ENCODE measurements around the gene CLASP1. TPM values are rescaled to one million over a fixed set of nuclear protein-coding genes. Genes with fewer than 3 reads are reported as not detected.
"Not testable (repeated sequence)": the region's sequence is repeated elsewhere in the genome, so short reads cannot be mapped to it uniquely, and the experiment has no call there.

CLASP1 gene
- total RNA-seq, result 68.8 and 76.0 TPM in 2 replicates

- intact Hi-C loops (cut with micrococcal nuclease), result loop anchor here (1.0 to 5.0 kb wide), 6 partner anchors 50 to 1432 kb away; partner anchors contain the start of genes NIFK, RNU4ATAC and TSN
These were observed at the start of gene CLASP1 for GRCh38 chr2:121649149-121649595. TSS of gene CLASP1 (minus strand) at chr2:121649462. CDS start at chr2:121605895, 43,567 bp downstream.

DNA sequence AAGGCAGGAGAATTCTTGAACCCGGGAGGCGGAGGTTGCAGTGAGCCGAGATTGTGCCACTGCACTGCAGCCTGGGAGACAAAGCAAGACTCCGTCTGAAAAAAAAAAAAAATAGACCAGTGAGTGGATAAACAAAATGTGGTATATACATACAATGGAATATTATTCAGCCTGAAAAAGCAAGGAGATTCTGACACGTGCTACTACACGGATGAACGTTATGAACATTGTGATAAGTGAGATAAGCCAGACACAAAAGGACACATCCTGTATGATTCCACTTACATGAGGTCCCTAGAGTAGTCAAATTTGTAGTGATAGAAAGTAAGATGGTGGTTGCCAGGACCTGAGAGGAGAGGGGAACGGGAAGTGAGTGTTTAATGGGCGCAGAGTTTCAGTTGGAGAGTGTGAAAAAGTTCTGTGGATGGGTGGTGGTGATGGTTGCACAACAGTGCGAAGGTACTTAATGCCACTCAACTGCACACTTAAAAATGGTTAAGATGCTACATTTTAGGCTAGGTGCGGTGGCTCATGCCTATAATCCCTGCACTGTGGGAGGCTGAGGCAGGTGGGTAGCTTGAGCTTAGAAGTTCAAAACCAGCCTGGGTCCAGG lies 49.2 kb upstream of the CLASP1 start:
- intact Hi-C loops (cut with micrococcal nuclease), result loop anchor here (5.0 kb wide), 1 partner anchor 101 kb away; no protein-coding TSS in a partner anchor

GRCh38 chr2:121697108-121697631 lies 47.9 kb upstream of the CLASP1 start:
- intact Hi-C loops (cut with micrococcal nuclease), result loop anchor here (5.0 kb wide), 1 partner anchor 100 kb away; no protein-coding TSS in a partner anchor

GRCh38 chr2:121696410-121696930 lies 47.2 kb upstream of the CLASP1 start:
- intact Hi-C loops (cut with micrococcal nuclease), result loop anchor here (5.0 kb wide), 1 partner anchor 99 kb away; no protein-coding TSS in a partner anchor

GRCh38 chr2:121695171-121695451 lies 45.8 kb upstream of the CLASP1 start:
- intact Hi-C loops (cut with micrococcal nuclease), result loop anchor here (5.0 kb wide), 1 partner anchor 98 kb away; no protein-coding TSS in a partner anchor

- intact Hi-C loops (cut with micrococcal nuclease), result loop anchor here (5.0 kb wide), 1 partner anchor 97 kb away; no protein-coding TSS in a partner anchor
These were observed 45.3 kb upstream of the CLASP1 start for GRCh38 chr2:121694398-121695170.

- intact Hi-C loops (cut with micrococcal nuclease), result not testable (repeated sequence)
These were observed 41.3 kb upstream of the CLASP1 start for GRCh38 chr2:121690572-121690971.

DNA sequence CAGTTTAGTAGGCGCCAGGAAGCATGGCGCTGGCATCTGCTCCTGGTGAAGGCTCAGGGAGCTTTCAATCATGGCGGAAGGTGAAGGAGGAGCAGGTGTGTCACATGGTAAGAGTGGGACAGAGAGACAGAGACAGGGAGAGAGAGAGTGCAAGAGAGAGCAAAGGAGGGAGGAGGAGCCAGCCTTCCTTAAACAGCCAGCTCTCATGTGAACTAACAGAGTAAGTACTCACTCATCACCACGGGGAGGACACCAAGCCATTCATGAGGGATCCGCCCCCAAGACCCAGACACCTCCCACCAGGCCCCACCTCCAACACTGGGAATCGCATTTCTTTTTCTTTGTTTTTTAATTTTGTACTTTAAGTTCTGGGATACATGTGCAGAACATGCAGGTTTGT lies 40.8 kb upstream of the CLASP1 start:
- intact Hi-C loops (cut with micrococcal nuclease), result no loop called here

GRCh38 chr2:121689356-121689755 lies 40.1 kb upstream of the CLASP1 start:
- intact Hi-C loops (cut with micrococcal nuclease), result no loop called here

DNA sequence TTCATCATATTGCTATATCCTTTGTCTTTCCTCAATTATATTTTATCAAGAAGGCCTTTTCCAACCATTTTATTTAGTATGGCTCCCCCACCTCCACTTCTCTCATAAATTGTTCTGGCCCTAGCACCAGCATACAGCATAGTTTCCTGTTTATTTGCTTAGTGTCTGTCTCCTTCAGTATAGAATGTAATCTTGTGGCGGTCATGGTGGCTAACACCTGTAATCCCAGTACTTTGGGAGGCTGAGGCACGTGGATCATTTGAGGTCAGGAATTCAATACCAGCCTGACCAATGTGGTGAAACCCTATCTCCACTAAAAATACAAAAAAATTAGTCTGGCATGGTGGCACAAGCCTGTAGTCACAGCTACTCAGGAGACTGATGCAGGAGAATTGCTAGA lies 39.6 kb upstream of the CLASP1 start:
- intact Hi-C loops (cut with micrococcal nuclease), result no loop called here

DNA sequence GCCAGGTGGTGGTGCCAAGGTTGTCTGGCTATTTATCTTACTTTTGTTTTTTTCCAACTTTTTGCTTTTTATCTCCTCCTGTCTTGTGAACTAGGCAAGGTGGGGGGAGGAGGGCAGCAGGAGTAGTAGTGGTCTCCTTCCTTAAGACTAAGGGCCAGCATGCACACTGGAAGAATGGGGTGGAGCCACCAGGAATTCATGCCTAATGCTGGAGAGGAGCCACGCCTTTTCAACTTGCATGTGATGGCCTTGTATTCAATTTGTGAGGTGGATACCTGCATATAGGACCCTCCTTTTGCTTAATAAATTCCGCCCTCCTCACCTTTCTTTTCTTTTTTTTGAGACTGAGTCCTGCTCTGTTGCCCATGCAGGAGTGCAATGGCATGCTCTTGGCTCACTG lies 37.6 kb upstream of the CLASP1 start:
- intact Hi-C loops (cut with micrococcal nuclease), result no loop called here

DNA sequence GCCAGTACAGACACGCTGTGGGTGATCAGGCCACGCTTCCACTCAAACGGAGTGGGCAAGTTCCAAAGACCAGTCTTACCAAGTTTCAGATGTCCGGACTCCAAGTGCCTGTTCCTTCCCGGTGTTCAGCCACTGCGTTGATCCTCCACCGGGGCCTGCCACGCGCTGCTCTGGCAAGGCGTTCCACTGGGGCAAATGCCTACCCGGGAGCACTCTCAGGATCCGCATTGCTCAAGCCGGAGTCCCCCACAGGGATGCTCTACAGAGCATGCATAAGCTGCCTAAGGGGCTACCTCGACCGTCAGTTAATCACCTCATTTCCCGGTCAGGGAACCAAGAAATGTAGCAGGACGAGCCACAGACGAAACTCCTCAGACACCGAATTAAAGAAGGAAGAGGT lies 37.0 kb upstream of the CLASP1 start:
- intact Hi-C loops (cut with micrococcal nuclease), result no loop called here

GRCh38 chr2:121682396-121683298 lies 33.4 kb upstream of the CLASP1 start:
- intact Hi-C loops (cut with micrococcal nuclease), result loop anchor here (1.0 kb wide), 1 partner anchor 11 kb away; no protein-coding TSS in a partner anchor

DNA sequence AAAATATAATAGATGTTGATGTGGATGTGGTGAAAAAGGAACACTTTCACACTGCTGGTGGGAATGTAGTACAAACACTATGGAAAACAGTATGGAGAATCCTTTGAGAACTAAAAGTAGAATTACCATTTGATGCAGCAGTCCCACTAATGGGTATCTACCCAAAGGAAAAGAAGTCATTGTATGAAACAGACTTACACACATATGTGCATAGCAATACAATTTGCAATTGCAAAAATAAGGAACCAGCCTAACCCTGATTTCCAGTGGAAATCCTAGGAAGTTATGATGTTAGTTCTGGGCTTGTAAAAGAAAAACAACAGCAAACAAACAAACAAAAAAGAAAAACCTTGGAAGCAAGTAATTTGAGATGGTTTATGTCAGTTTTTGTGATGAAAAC lies 28.6 kb upstream of the CLASP1 start:
- intact Hi-C loops (cut with micrococcal nuclease), result loop anchor here (2.0 kb wide), 1 partner anchor 59 kb away; the partner anchor contains the start of gene NIFK

DNA sequence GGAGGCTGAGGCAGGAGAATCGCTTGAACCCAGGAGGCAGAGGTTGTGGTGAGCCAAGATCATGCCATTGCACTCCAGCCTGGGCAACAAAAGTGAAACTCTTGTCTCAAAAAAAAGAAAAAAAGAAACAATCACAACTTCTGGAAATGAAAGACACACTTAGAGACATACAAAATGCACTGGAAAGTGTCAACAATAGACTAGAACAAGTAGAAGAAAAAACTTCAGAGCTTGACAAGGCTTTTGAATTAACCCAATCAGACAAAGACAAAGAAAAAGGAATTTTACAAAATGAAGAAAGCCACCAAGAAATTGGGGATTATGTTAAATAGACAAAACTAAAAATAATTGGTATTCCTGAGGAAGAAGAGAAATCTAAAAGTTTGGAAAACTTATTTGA lies 22.4 kb upstream of the CLASP1 start:
- intact Hi-C loops (cut with micrococcal nuclease), result loop anchor here (1.0 kb wide), 1 partner anchor 12 kb away; no protein-coding TSS in a partner anchor

DNA sequence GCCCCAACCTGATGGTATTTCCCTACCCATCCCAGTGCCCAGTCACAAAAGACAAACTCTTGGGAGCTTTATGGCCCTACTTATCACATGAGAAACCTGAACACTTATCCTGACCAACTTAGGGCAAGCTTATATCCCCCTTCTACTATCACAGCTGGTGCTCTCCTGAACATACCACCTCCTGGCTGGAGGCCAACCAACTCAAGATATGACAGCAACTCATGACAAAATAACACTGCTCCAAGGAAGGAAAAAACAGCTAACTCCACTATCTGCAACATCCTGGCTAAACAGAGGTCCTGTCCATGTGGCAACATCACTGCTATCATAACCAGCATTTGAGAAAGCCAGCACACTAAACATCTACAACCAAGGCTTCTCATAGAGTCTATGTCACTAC lies 20.9 kb upstream of the CLASP1 start:
- intact Hi-C loops (cut with micrococcal nuclease), result no loop called here

DNA sequence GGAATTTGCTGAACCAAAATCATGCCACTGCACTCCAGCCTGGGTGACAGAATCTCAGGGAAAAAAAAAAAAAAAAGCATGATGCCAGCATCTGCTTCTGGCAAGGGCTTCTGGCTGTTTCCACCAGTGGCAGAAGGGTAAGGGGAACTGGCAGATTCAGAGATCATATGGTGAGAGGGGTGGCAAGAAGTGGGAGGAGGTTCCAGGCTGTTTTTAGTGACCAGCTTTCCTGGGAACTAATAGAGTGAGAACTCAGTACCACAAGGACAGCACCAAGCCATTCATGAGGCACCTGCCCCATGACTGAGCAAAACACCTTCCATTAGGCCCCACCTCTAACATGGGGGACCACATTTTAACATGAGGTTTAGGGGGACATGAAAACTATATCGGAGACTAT lies 18.4 kb upstream of the CLASP1 start:
- intact Hi-C loops (cut with micrococcal nuclease), result no loop called here

- intact Hi-C loops (cut with micrococcal nuclease), result no loop called here
These were observed 16.8 kb upstream of the CLASP1 start for GRCh38 chr2:121666042-121666441.

GRCh38 chr2:121665504-121665903 lies 16.2 kb upstream of the CLASP1 start:
- intact Hi-C loops (cut with micrococcal nuclease), result no loop called here

DNA sequence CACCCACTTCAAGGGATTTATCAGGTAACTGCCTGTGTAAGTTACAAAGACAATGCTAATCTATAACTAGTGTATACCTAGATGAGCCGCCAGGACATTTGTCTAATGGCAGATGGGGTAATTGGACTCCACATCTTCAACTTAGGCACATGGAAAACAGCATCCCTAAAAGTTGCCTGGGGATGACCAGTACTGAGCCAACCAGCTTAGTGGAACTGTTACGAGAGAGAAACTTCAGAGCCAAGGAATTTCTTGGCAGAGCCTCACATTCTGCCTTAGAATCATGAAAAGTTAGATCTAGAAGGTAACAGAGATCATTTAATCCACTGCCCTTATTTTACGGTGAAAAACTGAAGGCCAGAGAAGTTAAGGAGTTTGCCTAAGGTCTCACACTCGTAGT lies 15.5 kb upstream of the CLASP1 start:
- intact Hi-C loops (cut with micrococcal nuclease), result no loop called here

DNA sequence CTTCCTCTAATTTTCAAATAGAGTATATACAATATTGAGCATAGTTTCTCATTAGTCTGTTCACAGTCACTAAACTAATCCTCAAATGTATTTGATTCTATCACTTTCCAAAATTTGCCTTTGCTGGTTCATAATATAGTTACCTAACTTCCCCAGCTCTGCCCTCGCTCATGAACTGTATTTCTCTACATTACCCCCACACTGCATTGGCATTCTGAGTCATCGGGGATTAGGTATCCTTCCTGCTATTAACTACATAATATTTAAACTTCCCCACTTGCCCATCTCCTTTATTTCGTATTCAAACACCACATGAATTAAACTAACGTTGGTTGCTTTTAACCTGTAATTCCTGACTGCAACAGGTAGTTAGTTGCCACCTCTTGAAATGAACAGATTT lies 14.8 kb upstream of the CLASP1 start:
- intact Hi-C loops (cut with micrococcal nuclease), result no loop called here

Measured in T-helper 1 cell treated with Interleukin-12 subunit alpha and Interleukin-12 subunit beta and Interleukin-4 antibody, amounts not matched to agents 30 ng/mL and 1 ng/mL, for 36 hours (primary cell).